IMR-90 (cell line): ENCODE results near the gene PSMB2. TPM values are rescaled to one million over a fixed set of nuclear protein-coding genes. Genes with fewer than 3 reads are reported as not detected.
A peak's percentile ranks its signal among the peaks of the same experiment; 100 is the strongest.

Experiments used
- ATAC-seq: fragments of 200-7000 bp; cut with Tn5 transposase; 2 replicates; pipeline ENCODE4 v1.9.1; 2020; ENCODE audit warnings: low read depth, mild to moderate bottlenecking, moderate library complexity
- BruUV-seq: library from RNA; stranded (reverse); fragments of 400-500 nt; replicated peaks from 2 replicates; lab custom pipeline; 2021; lab: Mats Ljungman, UMichigan
- CTCF ChIA-PET: fragments of 300-600 bp; formaldehyde crosslinking; extraction: SDS; loops from one replicate; lab custom pipeline; 2021; ENCODE audit warnings: antibody characterized with exemption; lab: Yijun Ruan, JAX
- POLR2A ChIA-PET: fragments of 300-600 bp; sonication (Branson Sonifier 250); formaldehyde crosslinking; loops from one replicate; lab custom pipeline; 2022; ENCODE audit warnings: antibody characterized with exemption; ENCODE audit not compliant: unreplicated experiment; lab: Charles Lee
- DNase-seq: peaks from one replicate; pipeline ENCODE4 v3.0.0; 2013
- H2AFZ ChIP-seq: replicated peaks from 2 replicates; pipeline ENCODE3; 2013; ENCODE audit warnings: low read length, mild to moderate bottlenecking; ENCODE audit not compliant: poor library complexity
- H2AK5ac ChIP-seq: 2 replicates; pipeline ENCODE4 v1.6.1; 2013; ENCODE audit warnings: low read depth, low read length, inconsistent platforms
- H2AK9ac ChIP-seq: replicated peaks from 2 replicates; pipeline ENCODE3; 2013; ENCODE audit warnings: mild to moderate bottlenecking, low read depth, low read length, moderate library complexity; ENCODE audit not compliant: poor library complexity
- H2BK120ac ChIP-seq: 2 replicates; pipeline ENCODE4 v1.6.1; 2013; ENCODE audit warnings: low read depth, low read length, inconsistent platforms
- H2BK15ac ChIP-seq: 3 replicates; pipeline ENCODE4 v1.6.1; 2013; ENCODE audit warnings: low read depth, low read length, inconsistent platforms
- H2BK20ac ChIP-seq: 2 replicates; pipeline ENCODE4 v1.6.1; 2013; ENCODE audit warnings: low read depth, mild to moderate bottlenecking, inconsistent platforms, low read length, moderate library complexity
- H2BK5ac ChIP-seq: 2 replicates; pipeline ENCODE4 v1.6.1; 2013; ENCODE audit warnings: mild to moderate bottlenecking, low read depth, low read length, inconsistent platforms; ENCODE audit not compliant: poor library complexity, severe bottlenecking
- H3K14ac ChIP-seq: replicated peaks from 2 replicates; pipeline ENCODE4 v1.6.1; 2013; ENCODE audit warnings: low read depth, low read length, inconsistent platforms
- H3K18ac ChIP-seq: 2 replicates; pipeline ENCODE4 v1.6.1; 2013; ENCODE audit warnings: low read depth, low read length, control low read depth
- H3K23ac ChIP-seq: 2 replicates; pipeline ENCODE4 v1.6.1; 2013; ENCODE audit warnings: low read depth, low read length, inconsistent platforms
- H3K27ac ChIP-seq: 2 replicates; pipeline ENCODE4 v1.5.1; 2013; ENCODE audit warnings: mild to moderate bottlenecking, control low read depth, low read length; ENCODE audit not compliant: insufficient read depth
- H3K27me3 ChIP-seq: 2 replicates; pipeline ENCODE4 v1.6.1; 2013; ENCODE audit warnings: low read length; ENCODE audit not compliant: control insufficient read depth, insufficient read depth
- H3K36me3 ChIP-seq: 2 replicates; pipeline ENCODE4 v1.6.1; 2013; ENCODE audit warnings: low read length, mixed read lengths; ENCODE audit not compliant: control insufficient read depth, insufficient read depth
- H3K4ac ChIP-seq: 2 replicates; pipeline ENCODE4 v1.6.1; 2013; ENCODE audit warnings: low read depth, low read length, inconsistent platforms
- H3K4me1 ChIP-seq: 2 replicates; pipeline ENCODE4 v1.6.1; 2013; ENCODE audit warnings: low read length, mixed read lengths; ENCODE audit not compliant: control insufficient read depth, insufficient read depth
- H3K4me2 ChIP-seq: 2 replicates; pipeline ENCODE4 v1.6.1; 2013; ENCODE audit warnings: low read depth, mild to moderate bottlenecking, control low read depth, low read length, moderate library complexity
- H3K4me3 ChIP-seq: 2 replicates; pipeline ENCODE4 v1.5.1; 2013; ENCODE audit warnings: low read depth, mild to moderate bottlenecking, control low read depth, low read length, moderate library complexity; ENCODE audit not compliant: insufficient read depth
- H3K56ac ChIP-seq: 2 replicates; pipeline ENCODE4 v1.6.1; 2013; ENCODE audit warnings: low read length, inconsistent platforms; ENCODE audit not compliant: insufficient read depth; ENCODE audit errors: extremely low read depth
- H3K79me1 ChIP-seq, 2 experiments: 2 replicates each; pipeline ENCODE4 v1.6.1; 2013; ENCODE audit warnings: low read length in 2 of 2, inconsistent platforms in 1 of 2, low read depth in 1 of 2
- H3K9ac ChIP-seq: 2 replicates; pipeline ENCODE4 v1.6.1; 2013; ENCODE audit warnings: low read depth, low read length, control low read depth
- H3K9me1 ChIP-seq: 2 replicates; pipeline ENCODE4 v1.6.1; 2013; ENCODE audit warnings: low read length, inconsistent platforms; ENCODE audit not compliant: insufficient read depth
- H3K9me3 ChIP-seq: 2 replicates; pipeline ENCODE4 v1.6.1; 2013; ENCODE audit warnings: low read length; ENCODE audit not compliant: control insufficient read depth, insufficient read depth
- H4K20me1 ChIP-seq: 2 replicates; pipeline ENCODE4 v1.6.1; 2013; ENCODE audit warnings: low read length, inconsistent platforms; ENCODE audit not compliant: insufficient read depth
- H4K5ac ChIP-seq: 2 replicates; pipeline ENCODE4 v1.6.1; 2013; ENCODE audit warnings: mild to moderate bottlenecking, low read depth, low read length, control low read depth
- H4K8ac ChIP-seq, 2 experiments: 2 replicates each; pipeline ENCODE4 v1.6.1; 2013; ENCODE audit warnings: low read depth in 2 of 2, low read length in 2 of 2, control low read depth in 1 of 2, inconsistent platforms in 1 of 2
- H4K91ac ChIP-seq: 2 replicates; pipeline ENCODE4 v1.6.1; 2013; ENCODE audit warnings: low read depth, low read length, inconsistent platforms; ENCODE audit not compliant: insufficient read depth
- CEBPB ChIP-seq: IDR thresholded peaks from 2 replicates; pipeline ENCODE4 v1.6.1; 2012; ENCODE audit warnings: low read depth, low read length, improper control_type of control experiment
- USF2 ChIP-seq: fragments of 150-350 bp; IDR thresholded peaks from 2 replicates; pipeline ENCODE4 v1.6.1; 2017; ENCODE audit warnings: mild to moderate bottlenecking, antibody characterized with exemption, low read length, low read depth
- WGBS, 2 experiments: methylation state at CpG; one replicate each; pipeline versions ENCODE4 v1.1.5 to v1.1.7; 2013; ENCODE audit warnings: missing lambda C conversion rate in 2 of 2; ENCODE audit not compliant: insufficient read length in 1 of 2; ENCODE audit errors: extremely low coverage in 2 of 2; 5-methylcytosine and 5-hydroxymethylcytosine counted together
- dilution Hi-C: fragments of 300-500 bp; cut with HindIII; formaldehyde crosslinking; loops from one replicate; pipeline ENCODE4 v1.14.3; 2018; ENCODE audit warnings: low sequenced_read_pairs; ENCODE audit not compliant: unreplicated experiment
- in situ Hi-C: fragments of 300-500 bp; cut with MboI; formaldehyde crosslinking; loops from 3 replicates; pipeline ENCODE4 v1.14.3; 2019; ENCODE audit warnings: low sequenced_read_pairs, inconsistent platforms, mixed read lengths
- intact Hi-C: fragments of 100-400 bp; cut with micrococcal nuclease; formaldehyde crosslinking; loops from 2 replicates; pipeline ENCODE4 v1.10.0; 2022
- polyA plus RNA-seq, 3 experiments: library from polyadenylated mRNA; depleted of rRNA; stranded (reverse); fragments of >200 nt; gene quantifications; 2 replicates each; pipeline ENCODE4 v1.2.3, GENCODE V29; 2012; ENCODE audit warnings: low replicate concordance in 1 of 3
- total RNA-seq: library from RNA; depleted of rRNA; stranded (reverse); fragments of >200 nt; gene quantifications from 2 replicates; pipeline ENCODE4 v1.2.3, GENCODE V29; 2012

Gene PSMB2
- total and polyA plus RNA-seq, 2 of the 4 experiments (the other 2 are of a cell fraction): 23.8 to 86.2 TPM

- Histone ChIP-seq H2BK5ac (no peak overlapping the region), H3K23ac (no peak overlapping the region), H4K20me1 (no peaks in the 10 kb centered on the region; the same call in 1 of the 2 replicates), H3K9ac (no peak overlapping the region), H2BK15ac (no peak overlapping the region), H4K91ac (no peak overlapping the region), H3K56ac (no peak overlapping the region), H3K27me3 (no peaks in the 10 kb centered on the region), H2BK120ac (no peak overlapping the region), H3K27ac (no peak overlapping the region), H4K5ac (no peak overlapping the region), H3K79me1 (peaks cover 31 to 42% of the 10 kb centered on the region in 2 experiments), H2AFZ (no peak overlapping the region), H2AK9ac (no peak overlapping the region), H3K4me1 (no peaks in the 10 kb centered on the region), H3K9me3 (no peaks in the 10 kb centered on the region), H3K4me3 (no peak overlapping the region), H3K14ac (no peak overlapping the region), H3K4ac (no peak overlapping the region), H3K4me2 (no peak overlapping the region), H3K36me3 (peaks cover 35% of the 10 kb centered on the region), H3K18ac (no peak overlapping the region), H2BK20ac (no peak overlapping the region), H2AK5ac (no peak overlapping the region), H3K9me1 (peaks cover 3% of the 10 kb centered on the region; the same call in 1 of the 2 replicates), H4K8ac (no peak overlapping the region)
- ChIA-PET CTCF (interaction anchor here (0.6 kb wide), 1 partner anchor 51 kb away, joined by 3 read pairs; no protein-coding TSS in a partner anchor), POLR2A (no interaction called here)
- WGBS, 2 experiments: no CpG with 5 or more reads among the region's 2 CpGs
- TF ChIP-seq CEBPB (no peak), USF2 (peak; percentile 11; the same call in 1 of the 2 replicates)
- dilution Hi-C loops (no loop called here), intact Hi-C loops (no loop called here), in situ Hi-C loops (no loop called here)
- BruUV-seq: no TSS peak
- DNase-seq (no peak), ATAC-seq (no peak)
Observed at GRCh38 chr1:35629051-35629450, 12.3 kb downstream of the PSMB2 start.
